ENCODE data around the gene STBD1. TPM values are rescaled to one million over a fixed set of nuclear protein-coding genes. Genes with fewer than 3 reads are reported as not detected.
A peak's percentile ranks its signal among the peaks of the same experiment; 100 is the strongest.
"Not testable (repeated sequence)": the region's sequence is repeated elsewhere in the genome, so short reads cannot be mapped to it uniquely, and the experiment has no call there.

The STBD1 gene
- polyA plus RNA-seq (ENCODE audit: insufficient read length), result 51.9 TPM

- peak; percentile 59 for DNase-seq
These were observed at the start of gene STBD1 for GRCh38 chr4:76305971-76306881. Gene STBD1, plus strand, starts transcription at chr4:76306733. Its CDS starts 37 bp downstream, at chr4:76306770.

DNA sequence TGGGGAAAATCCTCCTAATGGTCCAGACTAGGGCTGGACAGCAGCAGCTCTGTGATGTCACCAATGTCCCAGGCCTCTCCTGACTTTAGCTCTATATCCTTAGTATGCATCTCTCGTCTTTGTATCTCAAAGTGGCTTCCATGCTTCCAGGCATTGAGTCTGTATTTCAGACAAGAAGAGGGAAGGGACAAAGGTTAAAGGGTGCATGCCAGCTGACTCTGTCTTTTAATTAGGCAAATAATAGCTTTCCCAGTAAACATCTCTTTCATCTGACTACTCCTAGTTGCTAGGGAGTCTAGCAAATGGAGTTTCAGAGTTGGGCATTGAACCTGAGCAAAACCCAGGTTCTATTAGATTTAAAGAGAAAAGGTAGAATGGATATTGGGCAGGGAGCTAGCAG is 49.6 kb upstream of the STBD1 start:
- DNase-seq, result no peak

DNA sequence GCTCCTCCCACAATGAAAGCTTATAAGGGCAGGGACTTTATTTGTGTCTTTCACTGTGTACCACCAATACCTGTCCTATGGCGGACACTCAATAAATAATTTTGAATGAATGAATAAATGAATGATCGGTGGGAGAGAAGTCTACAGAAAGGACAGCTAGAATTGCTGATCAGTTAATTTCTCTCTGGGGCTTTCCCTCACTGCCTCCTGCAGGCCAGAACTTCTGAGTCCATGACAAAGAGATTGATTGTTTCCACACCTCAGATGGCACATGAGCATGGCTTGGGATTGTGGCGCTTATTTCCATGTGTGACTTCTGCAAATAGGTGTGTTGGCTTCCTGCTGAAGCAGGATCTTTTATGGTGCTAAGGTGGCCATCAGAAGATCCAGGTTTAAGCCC is 48.7 kb upstream of the STBD1 start:
- no peak for DNase-seq

DNA sequence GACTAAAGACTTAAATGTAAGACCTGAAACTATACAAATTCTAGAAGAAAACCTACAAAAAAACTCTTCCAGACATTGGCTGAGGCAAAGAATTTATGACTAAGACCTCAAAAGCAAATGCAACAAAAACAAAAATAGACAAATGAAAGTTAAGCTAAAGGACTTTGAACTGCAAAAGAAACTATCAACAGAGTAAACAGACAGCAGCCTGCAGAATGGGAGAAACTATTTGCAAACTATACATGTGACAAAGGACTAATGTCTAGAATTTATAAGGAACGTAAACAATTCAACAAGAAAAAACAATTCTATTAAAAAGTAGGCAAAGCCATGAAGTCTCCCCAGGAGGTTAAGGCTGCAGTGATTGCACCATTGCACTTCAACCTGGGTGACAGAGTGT is 46.0 kb upstream of the STBD1 start:
- DNase-seq, result no peak

- DNase-seq, result no peak
These were observed 40.8 kb upstream of the STBD1 start for GRCh38 chr4:76265631-76266218.

GRCh38 chr4:76266627-76267026 is 39.9 kb upstream of the STBD1 start:
- no peak for DNase-seq

GRCh38 chr4:76267811-76268210 is 38.7 kb upstream of the STBD1 start:
- DNase-seq, result no peak

- DNase-seq, result no peak
These were observed 36.0 kb upstream of the STBD1 start for GRCh38 chr4:76270244-76271175.

DNA sequence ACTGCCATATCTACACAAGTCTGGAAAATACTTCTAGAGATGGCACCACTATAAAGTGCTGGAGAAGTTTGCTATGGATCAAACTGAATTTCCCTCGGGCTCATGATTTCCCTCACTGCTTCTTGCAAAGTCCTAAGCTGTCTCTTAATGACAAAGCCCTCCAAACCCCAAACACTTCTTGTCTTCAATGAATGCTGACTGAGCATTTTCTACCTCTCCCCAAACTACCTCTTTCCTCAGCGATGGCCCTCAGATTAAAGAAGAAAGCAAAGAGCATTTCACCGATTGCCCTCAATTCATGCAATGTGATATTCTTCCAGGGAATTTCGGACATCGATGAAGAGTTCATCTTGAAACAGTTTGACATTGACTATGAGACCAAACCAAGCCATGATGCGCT is 35.3 kb upstream of the STBD1 start:
- no peak for DNase-seq

- DNase-seq, result no peak
These were observed 34.5 kb upstream of the STBD1 start for GRCh38 chr4:76272073-76272472.

DNA sequence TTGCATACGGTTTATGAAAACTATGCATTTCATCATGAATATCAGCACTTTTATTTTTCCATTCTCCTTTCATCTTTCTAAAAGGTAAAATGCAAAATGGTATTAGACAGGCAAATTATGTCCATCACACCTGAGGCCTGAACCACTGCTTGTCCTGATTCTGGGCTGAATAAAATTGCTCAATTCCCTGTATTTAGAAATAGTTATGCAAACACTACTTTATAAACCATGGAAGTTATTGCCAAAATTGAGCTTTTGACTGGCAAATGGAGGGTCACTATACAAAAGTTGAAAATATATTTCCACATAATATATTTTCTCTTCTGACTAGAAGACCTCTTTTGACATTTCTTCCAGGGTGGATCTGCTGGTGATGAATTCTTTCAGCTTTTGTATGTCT is 34.0 kb upstream of the STBD1 start:
- no peak for DNase-seq

DNA sequence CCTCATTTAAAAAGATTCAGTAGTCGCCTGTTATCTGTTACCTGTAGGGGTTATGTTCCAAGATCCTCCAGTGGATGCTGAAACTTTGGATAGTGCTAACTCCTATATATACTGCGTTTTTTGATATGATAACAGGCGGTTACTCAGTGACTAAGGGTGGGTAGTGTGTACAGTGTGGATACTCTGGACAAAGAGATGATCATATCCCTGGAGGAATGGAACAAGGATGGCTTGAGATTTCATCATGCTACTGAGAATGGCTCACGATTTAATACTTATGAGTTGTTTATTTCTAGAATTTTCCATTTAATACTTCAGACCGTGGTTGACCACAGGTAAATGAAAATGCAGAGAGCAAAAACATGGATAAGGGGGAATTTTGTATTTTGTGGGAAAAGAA is 33.5 kb upstream of the STBD1 start:
- DNase-seq, result no peak

- no peak for DNase-seq
These were observed 30.9 kb upstream of the STBD1 start for GRCh38 chr4:76275486-76276124.

DNA sequence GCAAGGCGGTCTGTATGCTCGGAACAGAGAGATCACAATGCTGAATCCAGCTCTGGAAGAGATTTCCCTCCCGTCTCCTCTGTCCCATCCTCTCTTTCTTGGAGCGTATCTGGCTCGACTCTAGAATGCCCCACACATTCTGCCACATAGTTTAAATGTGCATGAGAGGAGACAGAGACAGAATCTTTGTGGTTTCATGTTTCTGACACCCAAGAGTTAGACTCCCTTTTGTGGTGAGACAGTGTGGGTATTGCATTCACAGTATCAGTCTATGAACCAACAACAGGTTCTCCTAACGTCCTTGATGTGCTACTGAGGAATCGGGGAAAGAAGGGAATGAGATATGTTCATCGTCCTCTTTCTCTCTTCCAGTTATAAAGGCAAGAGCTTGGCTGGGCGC is 29.7 kb upstream of the STBD1 start:
- no peak for DNase-seq

- no peak for DNase-seq
These were observed 28.9 kb upstream of the STBD1 start for GRCh38 chr4:76277667-76278066.

DNA sequence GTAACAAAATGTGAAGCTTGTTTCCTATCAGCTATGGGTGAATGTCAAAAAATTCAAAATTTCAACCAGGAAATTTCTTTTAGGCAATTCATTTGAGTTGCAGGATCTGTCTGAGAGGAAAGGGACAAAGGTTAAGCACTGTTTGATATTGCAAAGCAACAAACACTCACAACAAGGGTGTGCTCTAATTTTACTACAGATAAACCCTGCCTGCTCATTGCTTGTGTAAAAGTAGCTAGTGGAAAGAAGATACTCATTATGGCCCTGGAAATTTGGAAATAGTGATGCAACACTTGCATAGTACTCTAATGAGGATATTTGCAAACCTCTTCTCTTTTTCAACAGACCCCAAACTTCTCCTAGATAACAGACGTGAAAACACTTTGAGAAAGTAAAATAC is 27.9 kb upstream of the STBD1 start:
- no peak for DNase-seq

DNA sequence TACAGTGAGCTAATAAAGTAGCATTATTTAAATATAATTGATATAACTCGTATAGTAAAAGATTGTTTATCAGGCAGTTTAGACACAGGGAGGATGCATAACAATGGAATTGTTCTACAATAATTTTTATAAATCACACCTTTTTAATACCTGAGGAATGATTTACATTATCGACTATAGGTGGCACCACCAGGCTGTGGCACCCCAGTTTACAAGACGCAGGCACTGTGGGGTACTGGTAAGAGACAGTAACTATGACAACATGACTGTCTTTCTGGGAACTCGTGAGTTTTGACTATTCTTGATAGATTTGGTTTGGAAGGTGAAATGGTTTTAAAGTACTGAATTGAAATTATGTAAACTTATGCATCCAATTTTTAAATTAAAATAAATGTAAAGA is 27.1 kb upstream of the STBD1 start:
- DNase-seq, result no peak

- DNase-seq, result no peak
These were observed 25.8 kb upstream of the STBD1 start for GRCh38 chr4:76280488-76281441.

DNA sequence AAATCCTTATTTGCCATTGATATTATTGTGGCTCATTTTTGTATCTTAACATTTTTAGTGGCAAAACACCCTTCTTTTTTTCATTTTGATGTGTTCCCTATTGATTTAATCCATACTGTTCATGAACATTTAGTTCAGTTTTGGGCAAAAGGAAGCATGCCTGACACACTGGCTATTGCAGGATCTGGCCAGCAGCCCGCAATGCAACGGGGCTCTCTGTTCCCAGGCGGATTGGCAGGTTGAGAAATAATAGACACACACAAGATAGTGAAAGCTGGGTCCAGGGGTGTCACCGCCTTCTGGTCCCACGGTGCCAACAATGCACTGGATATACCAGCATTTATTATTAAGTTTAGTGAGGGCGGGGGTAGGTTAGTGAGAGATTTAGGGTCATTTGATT is 24.9 kb upstream of the STBD1 start:
- not testable (repeated sequence) for DNase-seq

- no peak for DNase-seq
These were observed 23.4 kb upstream of the STBD1 start for GRCh38 chr4:76282941-76283689.

DNA sequence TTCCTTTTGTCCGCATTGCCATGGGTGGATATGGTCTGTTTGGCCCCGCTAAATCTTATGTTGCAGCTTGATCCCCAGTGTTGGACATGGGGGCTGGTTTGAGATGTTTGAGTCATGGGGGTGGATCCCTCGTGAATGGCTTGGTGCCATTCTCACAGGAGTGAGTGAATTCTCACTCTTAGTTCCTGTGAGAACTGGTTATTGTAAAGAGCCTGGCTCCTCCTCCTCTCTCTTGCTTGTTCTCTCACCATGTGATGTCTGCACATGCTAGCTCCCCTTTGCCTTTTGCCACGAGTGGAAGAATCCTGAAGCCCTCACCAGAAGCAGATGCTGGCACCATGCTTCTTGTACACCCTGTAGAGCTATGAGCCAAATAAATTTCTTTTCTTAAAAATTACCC is 22.6 kb upstream of the STBD1 start:
- DNase-seq, result no peak
